GM19372 (cell line): Measurements from ENCODE around the gene DHX35.
"Not testable (repeated sequence)": the region's sequence is repeated elsewhere in the genome, so short reads cannot be mapped to it uniquely, and the experiment has no call there.

ENCODE experiments used
- ATAC-seq: cut with Tn5 transposase; IDR thresholded peaks from one replicate; pipeline ENCODE4 v1.9.1; 2021; ENCODE audit warnings: mild to moderate bottlenecking, low read depth, moderate library complexity; ENCODE audit not compliant: unreplicated experiment

Gene DHX35

DNA sequence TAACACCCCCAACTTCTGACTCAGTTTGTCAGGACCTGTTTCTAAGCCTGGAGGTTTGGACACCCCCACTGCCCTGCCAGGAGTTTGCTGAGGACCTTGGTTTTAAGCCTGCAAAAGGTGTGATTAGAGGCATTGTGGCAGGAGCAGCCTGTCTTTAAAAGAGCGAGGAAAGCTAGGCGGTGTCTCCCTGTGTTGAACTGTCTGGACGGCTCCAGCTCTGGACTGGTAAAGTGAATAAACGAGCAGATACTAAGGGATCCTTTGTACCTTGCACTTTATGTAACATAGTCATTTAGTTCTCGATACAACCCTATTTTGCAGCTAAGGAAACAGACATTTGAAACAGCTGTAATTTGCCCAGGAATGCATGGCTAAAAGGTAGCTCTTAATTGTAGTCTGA is 21.5 kb upstream of the DHX35 start:
- no peak for ATAC-seq

- no peak for ATAC-seq
Measured at GRCh38 chr20:38941726-38942389, 20.3 kb upstream of the DHX35 start.

DNA sequence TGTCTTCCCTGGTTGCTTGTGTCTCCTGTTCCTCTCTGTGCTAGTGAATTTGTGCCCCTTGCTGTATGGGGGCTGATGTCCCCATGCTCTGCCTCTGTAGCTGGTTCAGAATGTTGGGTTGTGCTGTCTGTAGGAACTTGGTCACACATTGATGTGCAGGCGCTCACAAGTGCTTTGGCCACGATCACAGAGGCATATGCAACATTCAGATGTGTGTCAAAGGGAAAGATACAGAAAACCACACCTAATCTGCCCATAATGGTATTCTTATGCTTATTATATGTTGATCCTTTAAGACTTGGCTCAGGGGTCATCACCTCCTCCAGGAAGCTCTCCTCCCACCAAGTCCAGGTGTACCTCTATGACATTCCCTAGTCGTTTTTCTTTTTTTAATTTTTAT is 17.1 kb upstream of the DHX35 start:
- no peak for ATAC-seq

GRCh38 chr20:38946836-38947235 is 15.3 kb upstream of the DHX35 start:
- no peak for ATAC-seq

GRCh38 chr20:38947931-38948362 is 14.2 kb upstream of the DHX35 start:
- ATAC-seq, result no peak

- ATAC-seq, result no peak
Measured at GRCh38 chr20:38950254-38950653, 11.9 kb upstream of the DHX35 start.

DNA sequence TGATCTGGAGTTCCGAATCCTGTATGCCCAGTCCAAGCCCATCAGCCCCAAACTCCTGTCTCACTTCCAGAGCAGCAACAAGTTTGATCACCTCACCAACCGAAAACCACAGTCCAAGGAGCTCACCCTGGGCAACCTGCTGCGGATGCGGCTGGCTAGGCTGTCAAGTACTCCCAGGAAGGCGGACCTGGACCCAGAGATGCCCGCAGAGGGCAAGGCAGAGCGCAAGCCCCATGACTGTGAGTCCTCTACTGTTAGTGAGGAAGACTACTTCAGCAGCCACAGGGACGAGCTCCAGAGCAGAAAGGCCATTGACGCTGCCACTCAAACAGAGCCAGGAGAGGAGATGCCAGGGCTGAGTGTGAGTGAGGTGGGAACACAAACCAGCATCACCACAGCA is 10.5 kb upstream of the DHX35 start:
- ATAC-seq, result no peak

- ATAC-seq, result no peak
Measured at GRCh38 chr20:38952153-38952552, 10.0 kb upstream of the DHX35 start.

GRCh38 chr20:38953630-38954340 is 8.4 kb upstream of the DHX35 start:
- ATAC-seq, result no peak

- ATAC-seq, result no peak
Measured at GRCh38 chr20:38957235-38957876, 4.8 kb upstream of the DHX35 start.

GRCh38 chr20:38957915-38958485 is 4.1 kb upstream of the DHX35 start:
- no peak for ATAC-seq

- ATAC-seq, result not testable (repeated sequence)
Measured at GRCh38 chr20:38960187-38960687, 1.9 kb upstream of the DHX35 start.

- no peak for ATAC-seq
Measured at GRCh38 chr20:38961530-38962043, 557 bp upstream of the DHX35 start.

DNA sequence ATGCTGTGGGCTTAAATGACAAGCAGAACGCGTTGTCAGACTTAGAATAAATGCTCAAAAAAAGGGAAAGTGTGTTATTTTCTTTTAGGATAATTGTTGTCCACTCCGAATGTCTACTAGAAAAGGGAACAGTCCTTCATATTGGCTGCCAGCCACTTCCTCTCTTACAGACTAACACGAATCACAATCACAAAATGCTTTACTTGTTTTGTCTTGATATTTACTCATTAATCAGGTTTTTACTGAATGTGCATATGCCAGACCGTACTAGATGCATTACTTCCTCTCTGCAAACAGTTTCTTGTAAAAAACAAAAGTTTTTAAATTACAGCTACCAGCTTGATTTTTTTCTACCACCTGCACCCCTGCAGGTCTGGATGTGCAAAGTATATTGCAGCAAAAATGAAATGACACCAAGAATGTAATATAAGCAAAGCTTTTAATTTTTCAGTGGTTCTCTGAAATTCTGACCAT is 821 bp downstream of the DHX35 start:
- ATAC-seq, result no peak

GRCh38 chr20:38963745-38964144 is 1.6 kb downstream of the DHX35 start:
- ATAC-seq, result no peak

DNA sequence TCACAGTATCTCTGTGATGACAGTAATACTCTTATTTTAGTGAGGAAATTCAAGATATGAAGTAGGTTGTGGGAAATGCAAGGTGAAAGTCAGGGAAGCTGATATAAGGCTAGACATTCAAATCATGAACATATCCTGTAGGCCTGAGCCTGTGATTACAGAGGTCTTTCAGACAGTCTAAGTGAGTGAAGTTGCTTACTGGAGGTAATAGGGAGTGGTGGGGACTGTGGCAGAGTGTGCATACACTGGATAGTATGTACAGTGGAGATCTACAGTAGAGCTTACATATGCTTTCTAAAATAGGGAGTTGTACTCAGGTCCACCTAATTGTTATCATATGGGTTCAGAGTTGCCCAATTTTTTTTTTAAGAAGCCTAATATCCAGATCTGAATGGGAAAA is 3.1 kb downstream of the DHX35 start:
- no peak for ATAC-seq

DNA sequence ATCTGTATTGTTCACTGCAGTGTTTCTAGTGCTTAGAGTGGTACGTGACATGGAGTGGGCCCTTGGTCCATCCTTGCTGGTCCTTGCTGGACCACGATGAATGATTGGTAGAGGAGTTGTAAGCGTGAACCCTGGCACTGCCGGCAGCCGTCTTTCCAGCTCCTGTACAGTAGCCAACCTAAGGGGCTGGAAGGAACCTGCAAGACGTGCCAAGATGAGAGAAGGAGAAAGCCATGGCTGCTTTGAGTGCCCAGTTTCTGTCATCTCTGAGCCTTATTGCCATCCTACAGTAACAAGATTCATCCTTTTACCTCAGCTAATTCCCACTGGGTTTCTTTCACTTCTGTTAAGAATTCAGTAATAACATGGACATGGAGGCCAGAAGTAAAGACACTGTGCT is 5.9 kb downstream of the DHX35 start:
- no peak for ATAC-seq

DNA sequence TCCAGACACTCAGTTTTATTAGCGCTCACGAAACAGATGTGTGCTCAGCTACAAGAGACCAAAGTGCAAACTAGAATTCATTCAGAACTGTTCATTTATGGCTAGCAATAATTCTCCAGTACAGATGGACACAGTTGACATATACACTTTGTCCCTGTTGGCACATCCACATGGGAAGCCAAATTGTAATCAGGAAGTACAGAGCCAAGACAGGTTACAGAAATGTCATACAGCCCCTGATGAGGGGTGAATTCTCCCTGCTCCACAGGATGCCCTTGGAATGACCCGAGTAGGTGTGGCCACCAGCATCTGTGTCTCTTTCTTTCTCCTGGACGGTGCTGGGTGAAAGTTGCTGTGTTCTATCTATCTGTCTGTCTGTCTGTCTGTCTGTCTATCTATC is 7.6 kb downstream of the DHX35 start:
- no peak for ATAC-seq

DNA sequence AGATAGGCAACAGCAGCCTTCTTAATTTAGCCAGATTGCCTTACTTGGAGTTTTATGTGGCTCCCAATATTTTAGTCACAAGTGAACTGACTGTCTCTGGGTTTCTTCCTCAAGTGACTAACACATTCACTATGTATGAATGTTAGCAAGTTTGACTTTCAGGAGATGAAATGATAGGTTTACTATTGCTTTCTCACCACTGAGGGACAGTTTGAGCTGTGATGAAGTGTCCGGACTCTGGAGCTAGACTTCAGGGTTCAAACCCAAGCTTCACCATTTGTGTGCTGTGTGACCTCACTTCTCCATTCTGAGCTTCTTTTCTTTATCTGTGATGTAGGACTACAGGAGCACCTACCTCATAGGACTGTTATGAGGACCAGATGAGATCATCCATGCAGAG is 8.2 kb downstream of the DHX35 start:
- no peak for ATAC-seq

DNA sequence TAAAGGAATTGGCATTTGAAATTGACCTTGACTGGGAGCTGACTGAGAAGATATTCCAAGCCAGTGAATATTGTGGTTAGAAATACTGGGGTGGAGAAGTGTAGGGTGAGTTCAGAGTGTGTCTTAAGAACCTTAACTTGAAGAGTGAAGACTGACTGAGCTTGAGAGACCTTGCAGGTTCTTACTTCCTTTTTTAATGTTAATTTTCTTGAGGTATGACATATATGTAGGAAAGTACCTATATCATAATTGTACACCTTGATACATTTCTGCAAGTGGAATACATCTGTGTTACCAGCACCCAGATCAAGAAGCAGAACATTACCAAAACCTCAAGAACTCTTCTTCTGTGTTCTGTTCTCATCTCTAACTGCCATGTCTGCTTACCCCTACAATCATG is 11.0 kb downstream of the DHX35 start:
- no peak for ATAC-seq

DNA sequence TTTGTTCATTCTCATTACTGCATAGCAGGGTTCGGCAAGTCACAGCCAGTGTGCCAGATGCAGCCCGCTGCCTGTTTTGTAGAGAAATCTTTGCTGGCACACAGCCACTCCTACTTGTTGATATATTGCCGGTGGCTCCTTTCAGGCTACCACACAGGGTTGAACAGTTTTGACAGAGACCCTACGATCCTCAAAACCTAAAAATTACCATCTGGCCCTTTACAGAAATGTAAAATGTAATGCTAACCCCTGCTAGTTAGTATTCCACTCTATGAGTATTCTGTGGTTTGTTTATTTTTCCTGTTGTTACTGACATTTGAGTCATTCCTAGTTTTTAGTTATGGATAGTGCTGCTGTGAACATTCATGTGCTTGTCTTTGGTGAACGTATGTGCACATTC is 11.5 kb downstream of the DHX35 start:
- ATAC-seq, result no peak
